Measurements from ENCODE around the gene LY6G6C.

DNA sequence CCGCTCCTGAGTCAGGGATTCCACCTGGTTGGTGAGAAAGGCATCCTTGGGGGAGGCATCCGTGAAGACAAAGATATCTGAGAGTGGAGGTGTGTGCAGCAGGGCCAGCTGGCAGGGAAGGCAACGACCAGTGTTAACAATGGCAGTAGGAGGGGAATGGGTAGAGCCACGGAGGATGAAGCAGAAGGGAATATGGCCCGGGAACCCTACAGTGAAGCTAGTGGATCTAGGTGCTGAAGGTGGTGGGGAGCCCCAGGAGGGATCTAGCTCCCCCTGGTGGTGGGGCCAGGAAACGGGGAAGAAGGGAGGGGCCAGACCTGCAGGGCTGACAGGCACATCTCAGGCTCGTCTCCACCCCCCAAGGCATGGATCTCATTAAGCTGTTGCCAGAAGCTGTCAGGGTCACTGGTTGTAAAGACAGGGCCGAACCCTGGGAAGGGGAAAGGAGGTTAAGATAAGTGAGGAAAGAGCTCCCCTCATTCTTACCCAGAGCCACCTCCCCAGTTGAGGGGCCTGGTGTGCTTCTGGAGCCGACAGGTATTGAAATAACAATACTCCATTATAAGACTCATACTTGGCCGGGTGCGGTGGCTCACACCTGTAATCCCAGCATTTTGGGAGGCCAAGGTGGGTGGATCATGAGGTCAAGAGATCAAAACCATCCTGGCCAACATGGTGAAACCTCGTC is 48.3 kb upstream of the LY6G6C start:
- TF ChIP-seq POLR2A (IDR thresholded peaks at IDR 0.05; ENCODE audit: low read depth) (no peak), POLR2AphosphoS5 (IDR thresholded peaks at IDR 0.05) (peak; percentile 44 to 59)
- TF ChIP-seq, protein P1, sequence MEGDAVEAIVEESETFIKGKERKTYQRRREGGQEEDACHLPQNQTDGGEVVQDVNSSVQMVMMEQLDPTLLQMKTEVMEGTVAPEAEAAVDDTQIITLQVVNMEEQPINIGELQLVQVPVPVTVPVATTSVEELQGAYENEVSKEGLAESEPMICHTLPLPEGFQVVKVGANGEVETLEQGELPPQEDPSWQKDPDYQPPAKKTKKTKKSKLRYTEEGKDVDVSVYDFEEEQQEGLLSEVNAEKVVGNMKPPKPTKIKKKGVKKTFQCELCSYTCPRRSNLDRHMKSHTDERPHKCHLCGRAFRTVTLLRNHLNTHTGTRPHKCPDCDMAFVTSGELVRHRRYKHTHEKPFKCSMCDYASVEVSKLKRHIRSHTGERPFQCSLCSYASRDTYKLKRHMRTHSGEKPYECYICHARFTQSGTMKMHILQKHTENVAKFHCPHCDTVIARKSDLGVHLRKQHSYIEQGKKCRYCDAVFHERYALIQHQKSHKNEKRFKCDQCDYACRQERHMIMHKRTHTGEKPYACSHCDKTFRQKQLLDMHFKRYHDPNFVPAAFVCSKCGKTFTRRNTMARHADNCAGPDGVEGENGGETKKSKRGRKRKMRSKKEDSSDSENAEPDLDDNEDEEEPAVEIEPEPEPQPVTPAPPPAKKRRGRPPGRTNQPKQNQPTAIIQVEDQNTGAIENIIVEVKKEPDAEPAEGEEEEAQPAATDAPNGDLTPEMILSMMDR (IDR thresholded peaks at IDR 0.05) = peak; percentile 74 to 93 (median 86)
